Caco-2 (cell line): Measurements from ENCODE around the gene SLC39A5. TPM values are rescaled to one million over a fixed set of nuclear protein-coding genes. Genes with fewer than 3 reads are reported as not detected.
"Not testable (repeated sequence)": the region's sequence is repeated elsewhere in the genome, so short reads cannot be mapped to it uniquely, and the experiment has no call there.

Experiments used
- BruUV-seq: library from RNA; stranded (reverse); fragments of 400-500 nt; replicated peaks from 2 replicates; lab custom pipeline; 2021; lab: Mats Ljungman, UMichigan
- CTCF ChIA-PET: fragments of 300-600 bp; sonication (Branson Sonifier 250); formaldehyde crosslinking; loops from one replicate; lab custom pipeline; 2022; ENCODE audit warnings: antibody characterized with exemption; lab: Charles Lee
- POLR2A ChIA-PET: fragments of 300-600 bp; sonication (Branson Sonifier 250); formaldehyde crosslinking; loops from one replicate; lab custom pipeline; 2022; ENCODE audit warnings: antibody characterized with exemption; lab: Charles Lee
- DNase-seq, 2 experiments: peaks; one replicate each; pipeline versions ENCODE4 v3.0.0 to v3.0.0-alpha.2; 2020 to 2022
- H3K27me3 ChIP-seq: replicated peaks from 2 replicates; pipeline ENCODE4 v1.6.0; 2011; ENCODE audit warnings: low read length; ENCODE audit not compliant: control insufficient read depth, insufficient read depth
- H3K36me3 ChIP-seq: 2 replicates; pipeline ENCODE4 v1.5.1; 2011; ENCODE audit warnings: low read length; ENCODE audit not compliant: control insufficient read depth, insufficient read depth
- H3K4me1 ChIP-seq: fragments of 250-450 bp; sonication (Bioruptor Pico); 2 replicates; pipeline ENCODE4 v1.5.1; 2020; ENCODE audit warnings: mild to moderate bottlenecking
- H3K4me3 ChIP-seq: 2 replicates; pipeline ENCODE4 v1.5.1; 2011; ENCODE audit warnings: low read depth, mild to moderate bottlenecking, control low read depth, low read length
- H3K9me3 ChIP-seq: fragments of 250-450 bp; sonication (Bioruptor Pico); 2 replicates; pipeline ENCODE4 v1.5.1; 2020; ENCODE audit warnings: mild to moderate bottlenecking, moderate library complexity
- H3K27ac Mint-ChIP-seq: one replicate; pipeline ENCODE4 v1.8.0; 2022; ENCODE audit warnings: mixed read lengths; ENCODE audit not compliant: unreplicated experiment
- H3K27me3 Mint-ChIP-seq: one replicate; pipeline ENCODE4 v1.8.0; 2022; ENCODE audit warnings: mixed read lengths; ENCODE audit not compliant: insufficient read depth, unreplicated experiment
- H3K36me3 Mint-ChIP-seq: one replicate; pipeline ENCODE4 v1.8.0; 2022; ENCODE audit warnings: mild to moderate bottlenecking, mixed read lengths; ENCODE audit not compliant: insufficient read depth, unreplicated experiment
- H3K4me1 Mint-ChIP-seq: one replicate; pipeline ENCODE4 v1.8.0; 2022; ENCODE audit warnings: low read depth, mixed read lengths; ENCODE audit not compliant: unreplicated experiment
- H3K4me3 Mint-ChIP-seq: one replicate; pipeline ENCODE4 v1.8.0; 2022; ENCODE audit warnings: mild to moderate bottlenecking, moderate library complexity, mixed read lengths; ENCODE audit not compliant: unreplicated experiment
- H3K9me3 Mint-ChIP-seq: one replicate; pipeline ENCODE4 v1.8.0; 2022; ENCODE audit warnings: mixed read lengths; ENCODE audit not compliant: unreplicated experiment
- intact Hi-C: fragments of 100-400 bp; cut with micrococcal nuclease; formaldehyde crosslinking; loops from one replicate; pipeline ENCODE4 v1.10.0; 2022; ENCODE audit not compliant: unreplicated experiment
- total RNA-seq: library from RNA; stranded (reverse); gene quantifications from 2 replicates; pipeline ENCODE4 v1.2.3, GENCODE V29; 2022
- TF ChIP-seq, protein P1 (sequence below), 2 experiments: fragments of 200-600 bp in 1 of 2; IDR thresholded peaks; 1 replicate in 1 of 2; 2 replicates in 1 of 2; pipeline versions ENCODE4 v1.5.1 to v1.8.0; 2011 to 2022; ENCODE audit warnings: antibody characterized with exemption in 1 of 2, control low read depth in 1 of 2, inconsistent platforms in 1 of 2, low read depth in 1 of 2, low read length in 1 of 2, mild to moderate bottlenecking in 1 of 2, moderate library complexity in 1 of 2; ENCODE audit not compliant: insufficient read depth in 1 of 2, severe bottlenecking in 1 of 2, unreplicated experiment in 1 of 2

The SLC39A5 gene
- total RNA-seq, 1 experiment from 2014 or later = 110 TPM

DNA sequence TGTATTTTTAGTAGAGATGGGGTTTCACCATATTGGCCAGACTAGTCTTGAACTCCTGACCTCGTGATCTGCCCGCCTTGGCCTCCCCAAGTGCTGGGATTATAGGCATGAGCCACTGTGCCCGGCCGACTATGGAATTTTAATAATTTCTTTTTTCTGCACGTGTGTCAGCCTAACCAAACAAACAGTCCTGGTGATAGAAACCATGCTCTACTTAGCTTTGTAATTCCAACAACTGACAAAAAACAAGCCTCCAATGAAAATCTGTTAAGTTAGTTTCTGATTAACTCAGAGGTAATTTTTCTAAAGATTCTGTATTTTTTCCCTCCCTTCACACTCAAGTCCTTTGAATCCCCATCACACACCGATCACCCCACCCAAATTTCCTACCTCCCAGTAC is 52.2 kb downstream of the SLC39A5 start:
- Mint-ChIP-seq H3K27me3 (no peaks in the 10 kb centered on the region), H3K4me1 (peaks cover 17% of the 10 kb centered on the region), H3K27ac (no peak overlapping the region), H3K4me3 (no peak overlapping the region), H3K36me3 (peaks cover 83% of the 10 kb centered on the region), H3K9me3 (no peaks in the 10 kb centered on the region)
- Histone ChIP-seq H3K4me1 (peaks cover 19% of the 10 kb centered on the region), H3K36me3 (peaks cover 1% of the 10 kb centered on the region; the same call in 1 of the 2 replicates), H3K27me3 (no peaks in the 10 kb centered on the region), H3K4me3 (no peak overlapping the region), H3K9me3 (no peaks in the 10 kb centered on the region)
- BruUV-seq = no TSS peak
- intact Hi-C loops = no loop called here
- CTCF ChIA-PET = interaction anchor here (0.5 kb wide), 1 partner anchor 119 kb away, joined by 6 read pairs; no protein-coding TSS in a partner anchor
- no peak for DNase-seq
- TF ChIP-seq, protein P1, sequence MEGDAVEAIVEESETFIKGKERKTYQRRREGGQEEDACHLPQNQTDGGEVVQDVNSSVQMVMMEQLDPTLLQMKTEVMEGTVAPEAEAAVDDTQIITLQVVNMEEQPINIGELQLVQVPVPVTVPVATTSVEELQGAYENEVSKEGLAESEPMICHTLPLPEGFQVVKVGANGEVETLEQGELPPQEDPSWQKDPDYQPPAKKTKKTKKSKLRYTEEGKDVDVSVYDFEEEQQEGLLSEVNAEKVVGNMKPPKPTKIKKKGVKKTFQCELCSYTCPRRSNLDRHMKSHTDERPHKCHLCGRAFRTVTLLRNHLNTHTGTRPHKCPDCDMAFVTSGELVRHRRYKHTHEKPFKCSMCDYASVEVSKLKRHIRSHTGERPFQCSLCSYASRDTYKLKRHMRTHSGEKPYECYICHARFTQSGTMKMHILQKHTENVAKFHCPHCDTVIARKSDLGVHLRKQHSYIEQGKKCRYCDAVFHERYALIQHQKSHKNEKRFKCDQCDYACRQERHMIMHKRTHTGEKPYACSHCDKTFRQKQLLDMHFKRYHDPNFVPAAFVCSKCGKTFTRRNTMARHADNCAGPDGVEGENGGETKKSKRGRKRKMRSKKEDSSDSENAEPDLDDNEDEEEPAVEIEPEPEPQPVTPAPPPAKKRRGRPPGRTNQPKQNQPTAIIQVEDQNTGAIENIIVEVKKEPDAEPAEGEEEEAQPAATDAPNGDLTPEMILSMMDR (IDR thresholded peaks at IDR 0.05; ENCODE audit: insufficient read depth in 1 of 2, low read depth in 1 of 2, low read length in 1 of 2, severe bottlenecking in 1 of 2, unreplicated experiment in 1 of 2) = no peak
- POLR2A ChIA-PET = no interaction called here

GRCh38 chr12:56282579-56282978 is 52.7 kb downstream of the SLC39A5 start:
- H3K9me3 ChIP-seq = no peaks in the 10 kb centered on the region
- peaks cover 19% of the 10 kb centered on the region for H3K4me1 ChIP-seq
- no peak overlapping the region for H3K27ac Mint-ChIP-seq
- no peaks in the 10 kb centered on the region for H3K27me3 ChIP-seq
- H3K36me3 Mint-ChIP-seq = peaks cover 82% of the 10 kb centered on the region
- no peak for DNase-seq
- CTCF ChIA-PET = no interaction called here
- TF ChIP-seq, protein P1 (IDR thresholded peaks at IDR 0.05; ENCODE audit: insufficient read depth in 1 of 2, low read depth in 1 of 2, low read length in 1 of 2, severe bottlenecking in 1 of 2, unreplicated experiment in 1 of 2) = no peak
- peaks cover 17% of the 10 kb centered on the region for H3K4me1 Mint-ChIP-seq
- no peaks in the 10 kb centered on the region for H3K9me3 Mint-ChIP-seq
- no peak overlapping the region for H3K4me3 ChIP-seq
- POLR2A ChIA-PET = no interaction called here
- H3K36me3 ChIP-seq = peaks cover 1% of the 10 kb centered on the region; the same call in 1 of the 2 replicates
- H3K27me3 Mint-ChIP-seq = no peaks in the 10 kb centered on the region
- no TSS peak for BruUV-seq
- intact Hi-C loops = no loop called here
- H3K4me3 Mint-ChIP-seq = no peak overlapping the region

- H3K9me3 ChIP-seq, DNase-seq, H3K4me3 ChIP-seq, BruUV-seq, H3K27ac Mint-ChIP-seq, CTCF ChIA-PET, H3K27me3 Mint-ChIP-seq, H3K36me3 ChIP-seq, intact Hi-C loops, POLR2A ChIA-PET, H3K9me3 Mint-ChIP-seq, H3K4me3 Mint-ChIP-seq, H3K27me3 ChIP-seq: not testable (repeated sequence)
- H3K4me1 ChIP-seq = peaks cover 19% of the 10 kb centered on the region
- Mint-ChIP-seq H3K36me3 (peaks cover 68% of the 10 kb centered on the region), H3K4me1 (peaks cover 17% of the 10 kb centered on the region)
These were observed 54.4 kb downstream of the SLC39A5 start for GRCh38 chr12:56284263-56284662.
